ENCODE results near the gene F3. TPM values are rescaled to one million over a fixed set of nuclear protein-coding genes. Genes with fewer than 3 reads are reported as not detected.
A peak's percentile ranks its signal among the peaks of the same experiment; 100 is the strongest.

The F3 gene
- total RNA-seq, 1 donor from 2014 or later, result 62.4 TPM

GRCh38 chr1:94524531-94524930 is 17.0 kb downstream of the F3 start:
- ATAC-seq (no peak), DNase-seq (no peak)
- TF ChIP-seq CTCF (IDR thresholded peaks at IDR 0.05), result no peak
- no peak overlapping the region for H3K27ac ChIP-seq
- peaks cover 5% of the 10 kb centered on the region for H3K4me1 ChIP-seq
- H3K27me3 ChIP-seq (ENCODE audit: low read depth), result no peaks in the 10 kb centered on the region
- H3K9me3 ChIP-seq, result no peaks in the 10 kb centered on the region
- peaks cover under 1% of the 10 kb centered on the region for H3K36me3 ChIP-seq
- H3K4me3 ChIP-seq, result no peak overlapping the region
- intact Hi-C loops (cut with DNase I), result no loop called here

- DNase-seq (no peak), ATAC-seq (peak; percentile 45 to 64)
- no peak overlapping the region for H3K4me3 ChIP-seq
- H3K27me3 ChIP-seq (ENCODE audit: low read depth), result no peaks in the 10 kb centered on the region
- no peak overlapping the region for H3K27ac ChIP-seq
- peak; percentile 40 for TF ChIP-seq CTCF (IDR thresholded peaks at IDR 0.05)
- peaks cover under 1% of the 10 kb centered on the region for H3K4me1 ChIP-seq
- intact Hi-C loops (cut with DNase I), result no loop called here
- H3K36me3 ChIP-seq, result peaks cover 9% of the 10 kb centered on the region
- no peaks in the 10 kb centered on the region for H3K9me3 ChIP-seq
Measured at GRCh38 chr1:94522304-94522703, 19.3 kb downstream of the F3 start.

- intact Hi-C loops (cut with DNase I), result no loop called here
Measured at GRCh38 chr1:94519351-94519750, 22.2 kb downstream of the F3 start.

GRCh38 chr1:94515296-94515947 is 26.1 kb downstream of the F3 start:
- no peak for TF ChIP-seq CTCF (IDR thresholded peaks at IDR 0.05)
- H3K4me1 ChIP-seq, result no peaks in the 10 kb centered on the region
- no peaks in the 10 kb centered on the region for H3K27me3 ChIP-seq (ENCODE audit: low read depth)
- H3K27ac ChIP-seq, result no peak overlapping the region
- DNase-seq (no peak), ATAC-seq (no peak)
- H3K4me3 ChIP-seq, result no peak overlapping the region
- no peaks in the 10 kb centered on the region for H3K9me3 ChIP-seq
- intact Hi-C loops (cut with DNase I), result no loop called here
- H3K36me3 ChIP-seq, result peaks cover 25% of the 10 kb centered on the region

More at GRCh38 chr1:94519351-94519750, 22.2 kb downstream of the F3 start:
- Histone ChIP-seq H3K36me3 (peaks cover 15% of the 10 kb centered on the region), H3K4me1 (no peaks in the 10 kb centered on the region), H3K27me3 (ENCODE audit: low read depth) (no peaks in the 10 kb centered on the region), H3K27ac (no peak overlapping the region), H3K4me3 (no peak overlapping the region), H3K9me3 (no peaks in the 10 kb centered on the region)
- no peak for TF ChIP-seq CTCF (IDR thresholded peaks at IDR 0.05)
- no peak for ATAC-seq
- no peak for DNase-seq

GRCh38 chr1:94514095-94514727 is 27.3 kb downstream of the F3 start:
- Histone ChIP-seq H3K4me1 (no peaks in the 10 kb centered on the region), H3K9me3 (no peaks in the 10 kb centered on the region), H3K27ac (no peak overlapping the region), H3K36me3 (peaks cover 25% of the 10 kb centered on the region), H3K27me3 (ENCODE audit: low read depth) (no peaks in the 10 kb centered on the region), H3K4me3 (no peak overlapping the region)
- ATAC-seq, result peak; percentile 62
- intact Hi-C loops (cut with DNase I), result no loop called here
- DNase-seq, result no peak
- peak; percentile 58 for TF ChIP-seq CTCF (IDR thresholded peaks at IDR 0.05)

Measured in lower lobe of right lung (tissue), 2 donors.